AG04449 (cell line): ENCODE measurements around the gene ZNF416.
A peak's percentile ranks its signal among the peaks of the same experiment; 100 is the strongest.

Experiments
- CTCF ChIA-PET: fragments of 350-600 bp; formaldehyde crosslinking; extraction: SDS; loops from one replicate; lab custom pipeline; 2021; ENCODE audit warnings: antibody characterized with exemption; lab: Yijun Ruan, JAX
- POLR2A ChIA-PET: fragments of 400-600, 350-600 bp; formaldehyde crosslinking; extraction: SDS; loops from one replicate; lab custom pipeline; 2020; ENCODE audit warnings: antibody characterized with exemption, inconsistent platforms; lab: Yijun Ruan, JAX
- DNase-seq: peaks from one replicate; pipeline ENCODE4 v3.0.0-alpha.2; 2010; ENCODE audit warnings: low read depth, low spot score
- H3K4me3 ChIP-seq: 2 replicates; pipeline ENCODE4 v1.5.1; 2011; ENCODE audit warnings: low read depth, mild to moderate bottlenecking, control low read depth, low read length
- CTCF ChIP-seq: IDR thresholded peaks from one replicate; pipeline ENCODE4 v1.5.1; 2011; ENCODE audit warnings: mild to moderate bottlenecking, moderate library complexity, low read length, control low read depth, inconsistent platforms; ENCODE audit not compliant: insufficient read depth; ENCODE audit errors: missing control alignments

Gene ZNF416

DNA sequence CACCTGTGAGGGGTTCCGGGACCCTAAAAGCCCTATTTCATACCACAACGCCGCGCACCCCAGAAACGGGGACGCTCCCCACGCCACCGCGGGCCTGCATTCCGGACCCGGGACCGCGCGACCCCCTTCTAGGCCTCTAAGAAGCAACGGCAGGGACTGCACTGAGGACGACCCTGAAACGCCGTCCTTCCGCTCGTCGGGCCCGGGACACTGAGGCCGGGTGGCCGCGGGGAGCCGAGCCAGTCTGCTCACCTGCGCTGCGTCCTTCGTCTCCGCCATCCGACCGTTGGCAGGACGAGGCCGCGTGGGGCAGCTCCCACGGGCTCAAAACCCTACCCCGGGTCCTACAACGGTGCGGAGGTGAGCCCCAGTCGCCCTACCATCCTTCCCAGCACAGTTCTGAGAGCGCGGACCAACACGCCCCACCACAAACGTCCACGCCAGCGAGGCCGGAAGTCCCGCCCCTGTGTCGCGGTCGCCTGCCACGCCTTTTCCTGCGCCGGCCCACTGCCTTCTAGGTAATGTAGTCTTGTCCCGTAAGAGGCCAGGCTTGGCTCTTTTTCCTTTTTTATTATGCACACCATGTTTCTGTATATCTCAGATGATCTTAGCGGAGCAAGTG lies 19.2 kb downstream of the ZNF416 start, which contains the start of gene ZNF550:
ZNF550 (minus strand) TSS at position 460 of the 622 bp plus-strand sequence; CDS start at position 279, 181 bp downstream.
- ChIA-PET CTCF (interaction anchor here (1.0 to 1.9 kb wide), 2 partner anchors 57 to 596 kb away, joined by 3 to 5 read pairs; no protein-coding TSS in a partner anchor), POLR2A (no interaction called here)
- TF ChIP-seq CTCF = no peak
- DNase-seq = peak; percentile 47
- peak within 1 kb of the TSS; percentile 96 for H3K4me3 ChIP-seq

- no peak for DNase-seq
- H3K4me3 ChIP-seq = peak overlapping the region; percentile 96
- CTCF ChIA-PET = interaction anchor here (0.7 to 1.9 kb wide), 5 partner anchors 14 to 599 kb away, joined by 3 to 5 read pairs (median 3); no protein-coding TSS in a partner anchor
- TF ChIP-seq CTCF = no peak
- POLR2A ChIA-PET = no interaction called here
These were observed 19.7 kb downstream of the ZNF416 start for GRCh38 chr19:57559008-57559403.

- TF ChIP-seq CTCF = no peak
- ChIA-PET CTCF (interaction anchor here (0.7 to 1.9 kb wide), 6 partner anchors 13 to 600 kb away, joined by 3 to 5 read pairs (median 3); partner anchors contain the start of gene ZNF211), POLR2A (no interaction called here)
- DNase-seq = no peak
- peak overlapping the region; percentile 96 for H3K4me3 ChIP-seq
These were observed 20.2 kb downstream of the ZNF416 start for GRCh38 chr19:57558525-57558924.

DNA sequence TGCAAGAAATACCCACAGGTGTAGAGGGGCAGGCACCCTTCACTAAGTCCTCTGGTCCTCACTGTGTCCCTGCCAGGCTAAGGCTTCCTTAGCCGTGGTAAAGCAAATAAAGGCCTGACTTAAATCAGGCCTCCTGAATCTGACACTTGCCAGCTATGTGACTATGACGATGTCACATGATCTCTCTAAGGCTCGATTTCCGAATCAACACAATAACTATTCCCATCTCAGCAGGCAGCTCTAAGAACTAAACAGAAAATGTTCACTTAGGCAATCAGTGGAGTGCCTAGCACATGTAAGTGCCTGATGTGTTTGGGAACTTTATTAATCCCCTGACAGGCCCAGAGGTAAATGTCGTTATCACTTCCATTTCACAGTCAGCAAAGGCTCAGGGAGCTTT lies 21.1 kb downstream of the ZNF416 start:
- H3K4me3 ChIP-seq = no peak overlapping the region
- DNase-seq = no peak
- no peak for TF ChIP-seq CTCF
- ChIA-PET CTCF (interaction anchor here (0.9 to 1.9 kb wide), 5 partner anchors 12 to 601 kb away, joined by 3 to 5 read pairs (median 3); partner anchors contain the start of gene ZNF211), POLR2A (no interaction called here)

- no peak overlapping the region for H3K4me3 ChIP-seq
- no peak for TF ChIP-seq CTCF
- POLR2A ChIA-PET = no interaction called here
- CTCF ChIA-PET = no interaction called here
- no peak for DNase-seq
These were observed 26.3 kb downstream of the ZNF416 start for GRCh38 chr19:57552432-57552831.

- CTCF ChIA-PET = interaction anchor here (2.3 kb wide), 1 partner anchor 12 kb away, joined by 5 read pairs; no protein-coding TSS in a partner anchor
- TF ChIP-seq CTCF = no peak
- POLR2A ChIA-PET = no interaction called here
These were observed 32.2 kb downstream of the ZNF416 start for GRCh38 chr19:57546513-57546912.

More at GRCh38 chr19:57546513-57546912, 32.2 kb downstream of the ZNF416 start:
- no peak for DNase-seq
- H3K4me3 ChIP-seq = no peak overlapping the region
